ENCODE data around the gene ABHD14A.

The ABHD14A gene

GRCh38 chr3:51994530-51994929 lies 19.7 kb downstream of the ABHD14A start:
- Histone ChIP-seq H3K4me2 (ENCODE audit: low read length, poor library complexity, severe bottlenecking) (peak overlapping the region; percentile 79), H2BK5ac (ENCODE audit: low read depth, low read length, poor library complexity, severe bottlenecking) (no peak overlapping the region), H2BK12ac (ENCODE audit: low read length in 2 of 2) (no peak overlapping the region), H3K23ac (ENCODE audit: low read length in 2 of 2) (no peak overlapping the region), H3K18ac (ENCODE audit: low read depth in 1 of 2, low read length in 2 of 2) (no peak overlapping the region), H3K9ac (ENCODE audit: low read length) (peak overlapping the region; percentile 100), H3K4me3 (ENCODE audit: insufficient read depth in 1 of 2, low read depth in 1 of 2, low read length in 2 of 2) (peak overlapping the region; percentile 43 to 98), H3K9me3 (ENCODE audit: control insufficient read depth, low read length) (no peaks in the 10 kb centered on the region), H3K79me1 (replicated peaks; ENCODE audit: low read length, poor library complexity, severe bottlenecking) (peaks cover 10% of the 10 kb centered on the region), H3K4ac (ENCODE audit: low read depth in 1 of 2, low read length in 2 of 2) (no peak overlapping the region), H2BK120ac (ENCODE audit: low read depth, low read length) (no peak overlapping the region), H3K4me1 (ENCODE audit: control insufficient read depth, insufficient read depth, low read depth, low read length) (peaks cover 27% of the 10 kb centered on the region), H3K14ac (ENCODE audit: low read length in 2 of 2) (no peak overlapping the region), H4K91ac (ENCODE audit: low read length) (no peak overlapping the region), H4K8ac (ENCODE audit: low read length) (no peak overlapping the region), H2AK5ac (ENCODE audit: low read length, severe bottlenecking) (peak overlapping the region; percentile 93), H3K27ac (ENCODE audit: low read length, poor library complexity, severe bottlenecking) (no peak overlapping the region), H3K27me3 (ENCODE audit: control insufficient read depth in 1 of 2, insufficient read depth in 1 of 2, low read length in 2 of 2) (no peaks in the 10 kb centered on the region), H2BK15ac (ENCODE audit: low read depth, poor library complexity, severe bottlenecking) (no peak overlapping the region), H3K36me3 (ENCODE audit: control insufficient read depth in 1 of 2, insufficient read depth in 2 of 2, low read depth in 1 of 2, low read length in 2 of 2) (peaks cover 39 to 45% of the 10 kb centered on the region in 2 experiments), H2AFZ (ENCODE audit: low read depth, low read length) (no peak overlapping the region)
- 67% methylated on average over 2 of the region's 2 CpGs for WGBS
- no peak for DNase-seq

- H3K4me3 ChIP-seq (ENCODE audit: insufficient read depth in 1 of 2, low read depth in 1 of 2, low read length in 2 of 2) = peak within 1 kb of the TSS; percentile 86 to 98
- peak within 1 kb of the TSS; percentile 76 for H2AFZ ChIP-seq (ENCODE audit: low read depth, low read length)
- H3K27me3 ChIP-seq (ENCODE audit: control insufficient read depth in 1 of 2, insufficient read depth in 1 of 2, low read length in 2 of 2) = no peaks in the 10 kb centered on the region
- peaks cover 27% of the 10 kb centered on the region for H3K4me1 ChIP-seq (ENCODE audit: control insufficient read depth, insufficient read depth, low read depth, low read length)
- peak within 1 kb of the TSS; percentile 100 for H3K9ac ChIP-seq (ENCODE audit: low read length)
- H2BK120ac ChIP-seq (ENCODE audit: low read depth, low read length) = peak within 1 kb of the TSS; percentile 77
- H3K18ac ChIP-seq (ENCODE audit: low read depth in 1 of 2, low read length in 2 of 2) = peak within 1 kb of the TSS; percentile 85 to 98
- peak within 1 kb of the TSS; percentile 93 to 95 for H3K14ac ChIP-seq (ENCODE audit: low read length in 2 of 2)
- H3K9me3 ChIP-seq (ENCODE audit: control insufficient read depth, low read length) = no peaks in the 10 kb centered on the region
- peak within 1 kb of the TSS; percentile 93 for H3K27ac ChIP-seq (ENCODE audit: low read length, poor library complexity, severe bottlenecking)
- WGBS = under 1% methylated on average over 37 of the region's 40 CpGs
- H3K23ac ChIP-seq (ENCODE audit: low read length in 2 of 2) = no peak within 1 kb of the TSS
- H3K36me3 ChIP-seq (ENCODE audit: control insufficient read depth in 1 of 2, insufficient read depth in 2 of 2, low read depth in 1 of 2, low read length in 2 of 2) = peaks cover 37 to 39% of the 10 kb centered on the region in 2 experiments
- no peak within 1 kb of the TSS for H2BK15ac ChIP-seq (ENCODE audit: low read depth, poor library complexity, severe bottlenecking)
- peak within 1 kb of the TSS; percentile 79 for H3K4me2 ChIP-seq (ENCODE audit: low read length, poor library complexity, severe bottlenecking)
- peak within 1 kb of the TSS; percentile 67 for H4K91ac ChIP-seq (ENCODE audit: low read length)
- peak within 1 kb of the TSS; percentile 93 for H2AK5ac ChIP-seq (ENCODE audit: low read length, severe bottlenecking)
- H3K4ac ChIP-seq (ENCODE audit: low read depth in 1 of 2, low read length in 2 of 2) = peak within 1 kb of the TSS; percentile 98 to 99
- H2BK12ac ChIP-seq (ENCODE audit: low read length in 2 of 2) = no peak within 1 kb of the TSS
- H2BK5ac ChIP-seq (ENCODE audit: low read depth, low read length, poor library complexity, severe bottlenecking) = peak within 1 kb of the TSS; percentile 100
- H4K8ac ChIP-seq (ENCODE audit: low read length) = peak within 1 kb of the TSS; percentile 90
- peak; percentile 97 for DNase-seq
- peaks cover 10% of the 10 kb centered on the region for H3K79me1 ChIP-seq (replicated peaks; ENCODE audit: low read length, poor library complexity, severe bottlenecking)
Observed at GRCh38 chr3:51995346-51996163, 20.7 kb downstream of the ABHD14A start, which contains the start of gene RPL29. RPL29 (minus strand) TSS chr3:51995895; CDS start chr3:51995461, 434 bp downstream.

GRCh38 chr3:51997172-51997571 lies 22.3 kb downstream of the ABHD14A start:
- Histone ChIP-seq H2BK12ac (ENCODE audit: low read length in 2 of 2) (no peak overlapping the region), H3K4me3 (ENCODE audit: insufficient read depth in 1 of 2, low read depth in 1 of 2, low read length in 2 of 2) (no peak overlapping the region), H3K4me1 (ENCODE audit: control insufficient read depth, insufficient read depth, low read depth, low read length) (peaks cover 25% of the 10 kb centered on the region), H3K9ac (ENCODE audit: low read length) (no peak overlapping the region), H2BK5ac (ENCODE audit: low read depth, low read length, poor library complexity, severe bottlenecking) (no peak overlapping the region), H3K79me1 (replicated peaks; ENCODE audit: low read length, poor library complexity, severe bottlenecking) (peaks cover 8% of the 10 kb centered on the region), H3K4me2 (ENCODE audit: low read length, poor library complexity, severe bottlenecking) (no peak overlapping the region), H2AK5ac (ENCODE audit: low read length, severe bottlenecking) (no peak overlapping the region), H3K18ac (ENCODE audit: low read depth in 1 of 2, low read length in 2 of 2) (no peak overlapping the region), H4K91ac (ENCODE audit: low read length) (no peak overlapping the region), H3K23ac (ENCODE audit: low read length in 2 of 2) (no peak overlapping the region), H3K36me3 (ENCODE audit: control insufficient read depth in 1 of 2, insufficient read depth in 2 of 2, low read depth in 1 of 2, low read length in 2 of 2) (peaks cover 24 to 30% of the 10 kb centered on the region in 2 experiments), H2AFZ (ENCODE audit: low read depth, low read length) (no peak overlapping the region), H3K14ac (ENCODE audit: low read length in 2 of 2) (no peak overlapping the region), H3K4ac (ENCODE audit: low read depth in 1 of 2, low read length in 2 of 2) (no peak overlapping the region), H3K27ac (ENCODE audit: low read length, poor library complexity, severe bottlenecking) (no peak overlapping the region), H4K8ac (ENCODE audit: low read length) (no peak overlapping the region), H3K9me3 (ENCODE audit: control insufficient read depth, low read length) (no peaks in the 10 kb centered on the region), H2BK120ac (ENCODE audit: low read depth, low read length) (no peak overlapping the region), H3K27me3 (ENCODE audit: control insufficient read depth in 1 of 2, insufficient read depth in 1 of 2, low read length in 2 of 2) (peaks cover 0 to 7% of the 10 kb centered on the region in 2 experiments), H2BK15ac (ENCODE audit: low read depth, poor library complexity, severe bottlenecking) (no peak overlapping the region)
- WGBS = 67% methylated on average over 2 of the region's 2 CpGs
- DNase-seq = no peak

- no peak overlapping the region for H3K23ac ChIP-seq (ENCODE audit: low read length in 2 of 2)
- no peak overlapping the region for H3K27ac ChIP-seq (ENCODE audit: low read length, poor library complexity, severe bottlenecking)
- H3K4ac ChIP-seq (ENCODE audit: low read depth in 1 of 2, low read length in 2 of 2) = no peak overlapping the region
- no peak overlapping the region for H2AK5ac ChIP-seq (ENCODE audit: low read length, severe bottlenecking)
- no peak overlapping the region for H2BK12ac ChIP-seq (ENCODE audit: low read length in 2 of 2)
- no peak overlapping the region for H3K18ac ChIP-seq (ENCODE audit: low read depth in 1 of 2, low read length in 2 of 2)
- peaks cover 0 to 14% of the 10 kb centered on the region in 2 experiments for H3K27me3 ChIP-seq (ENCODE audit: control insufficient read depth in 1 of 2, insufficient read depth in 1 of 2, low read length in 2 of 2)
- H3K4me3 ChIP-seq (ENCODE audit: insufficient read depth in 1 of 2, low read depth in 1 of 2, low read length in 2 of 2) = no peak overlapping the region
- H3K79me1 ChIP-seq (replicated peaks; ENCODE audit: low read length, poor library complexity, severe bottlenecking) = peaks cover 2% of the 10 kb centered on the region
- H2BK15ac ChIP-seq (ENCODE audit: low read depth, poor library complexity, severe bottlenecking) = no peak overlapping the region
- no peak overlapping the region for H3K9ac ChIP-seq (ENCODE audit: low read length)
- H3K4me2 ChIP-seq (ENCODE audit: low read length, poor library complexity, severe bottlenecking) = no peak overlapping the region
- H3K36me3 ChIP-seq (ENCODE audit: control insufficient read depth in 1 of 2, insufficient read depth in 2 of 2, low read depth in 1 of 2, low read length in 2 of 2) = peaks cover 16 to 22% of the 10 kb centered on the region in 2 experiments
- 32% methylated on average over 6 of the region's 7 CpGs for WGBS
- H3K9me3 ChIP-seq (ENCODE audit: control insufficient read depth, low read length) = no peaks in the 10 kb centered on the region
- H3K4me1 ChIP-seq (ENCODE audit: control insufficient read depth, insufficient read depth, low read depth, low read length) = peaks cover 18% of the 10 kb centered on the region
- H4K91ac ChIP-seq (ENCODE audit: low read length) = no peak overlapping the region
- H2BK5ac ChIP-seq (ENCODE audit: low read depth, low read length, poor library complexity, severe bottlenecking) = no peak overlapping the region
- no peak overlapping the region for H3K14ac ChIP-seq (ENCODE audit: low read length in 2 of 2)
- no peak for DNase-seq
- no peak overlapping the region for H4K8ac ChIP-seq (ENCODE audit: low read length)
- no peak overlapping the region for H2BK120ac ChIP-seq (ENCODE audit: low read depth, low read length)
- H2AFZ ChIP-seq (ENCODE audit: low read depth, low read length) = no peak overlapping the region
Observed at GRCh38 chr3:51997935-51998596, 23.2 kb downstream of the ABHD14A start.

Data from mesenchymal stem cell (in vitro differentiated cells and primary cell).